Islet of Langerhans (tissue), 1 donor: ENCODE data around the gene KCNN2.
"Not testable (repeated sequence)": the region's sequence is repeated elsewhere in the genome, so short reads cannot be mapped to it uniquely, and the experiment has no call there.

Experiments
- FAIRE-seq: peaks from one replicate; lab custom pipeline; 2011; peaks lifted over from hg19 to GRCh38; lab: Jason Lieb, UNC

Gene KCNN2

GRCh38 chr5:114427204-114427603 is 65.3 kb downstream of the KCNN2 start:
- no peak for FAIRE-seq

DNA sequence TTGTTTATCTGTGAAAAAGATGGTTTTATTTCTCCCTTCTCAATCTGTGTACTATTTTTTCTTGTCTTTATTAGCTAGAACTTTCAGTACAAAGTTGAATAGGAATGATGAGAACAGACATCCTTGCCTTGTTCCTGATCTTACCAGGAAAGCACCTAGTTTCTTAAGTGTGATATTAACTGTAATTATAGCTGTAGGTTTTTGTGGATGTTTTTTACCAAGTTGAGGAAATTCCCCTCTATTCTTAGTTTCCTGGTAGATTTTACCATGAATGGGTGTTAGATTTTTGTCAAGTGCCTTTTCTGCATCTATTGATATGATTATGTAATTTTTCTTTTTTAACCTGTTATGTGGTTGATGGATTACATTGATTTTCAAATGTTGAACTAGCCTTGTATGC is 68.7 kb downstream of the KCNN2 start:
- no peak for FAIRE-seq

GRCh38 chr5:114432684-114433083 is 70.8 kb downstream of the KCNN2 start:
- not testable (repeated sequence) for FAIRE-seq

DNA sequence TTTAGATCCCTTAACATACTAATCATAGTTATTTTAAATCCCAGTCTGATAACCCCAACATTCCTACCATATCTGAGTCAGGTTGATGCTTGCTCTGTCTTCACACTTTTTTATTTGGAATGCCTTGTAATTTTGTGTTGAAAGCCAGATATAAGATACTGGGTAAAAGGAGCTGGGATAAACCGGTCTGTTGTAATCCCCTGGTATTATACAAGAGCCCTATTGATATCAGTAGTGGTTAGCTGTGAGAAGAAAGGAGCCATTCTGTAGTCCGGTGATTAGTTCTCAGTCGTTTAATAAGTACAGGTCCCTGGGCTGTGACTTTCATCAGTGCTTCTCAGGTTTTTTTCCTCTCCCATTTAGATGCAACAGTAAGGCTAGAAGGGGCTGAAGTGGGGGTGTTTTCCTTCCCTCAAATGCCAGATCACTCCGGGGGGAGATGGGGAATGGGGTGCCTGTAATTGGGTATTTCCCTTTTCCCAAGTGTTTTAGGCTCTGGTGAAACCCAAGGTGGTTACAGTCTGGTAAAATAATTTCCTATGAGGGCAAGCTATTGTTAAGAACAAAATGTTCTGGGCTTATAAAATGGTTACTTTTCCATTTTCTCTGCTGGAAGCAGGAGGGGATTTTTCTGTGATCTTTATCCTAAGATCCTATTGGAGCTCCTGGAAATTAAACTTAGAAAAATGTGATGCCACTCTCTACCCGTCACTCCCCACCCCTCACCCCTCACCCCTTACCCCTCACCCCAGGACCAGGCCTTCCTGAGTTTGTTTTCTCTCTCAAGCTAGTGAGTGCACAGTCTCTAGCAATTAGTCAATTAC is 72.7 kb downstream of the KCNN2 start:
- no peak for FAIRE-seq

GRCh38 chr5:114435220-114435481 is 73.3 kb downstream of the KCNN2 start:
- no peak for FAIRE-seq

- FAIRE-seq = no peak
These were observed 74.0 kb downstream of the KCNN2 start for GRCh38 chr5:114435885-114436299.

DNA sequence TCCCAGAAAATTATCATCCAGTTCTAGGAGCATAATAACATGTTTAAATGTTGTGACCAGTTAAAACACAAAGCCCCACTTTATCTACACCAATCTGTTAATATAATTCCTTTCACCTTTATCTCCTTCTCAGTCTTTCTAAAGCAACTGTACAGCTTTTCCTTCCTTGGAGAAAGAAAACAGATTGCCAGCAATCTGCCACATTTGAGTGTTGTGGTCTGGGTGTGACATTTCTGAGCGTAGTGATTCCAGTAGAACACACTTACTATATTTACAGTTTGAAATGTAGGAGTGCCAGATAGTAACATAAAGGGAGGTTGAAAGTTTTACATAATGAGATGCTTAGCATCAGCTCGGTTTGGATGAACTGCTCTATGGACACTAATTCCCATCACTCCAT is 76.1 kb downstream of the KCNN2 start:
- FAIRE-seq = no peak

GRCh38 chr5:114438471-114438870 is 76.6 kb downstream of the KCNN2 start:
- FAIRE-seq = no peak

- no peak for FAIRE-seq
These were observed 85.4 kb downstream of the KCNN2 start for GRCh38 chr5:114447084-114447773.

DNA sequence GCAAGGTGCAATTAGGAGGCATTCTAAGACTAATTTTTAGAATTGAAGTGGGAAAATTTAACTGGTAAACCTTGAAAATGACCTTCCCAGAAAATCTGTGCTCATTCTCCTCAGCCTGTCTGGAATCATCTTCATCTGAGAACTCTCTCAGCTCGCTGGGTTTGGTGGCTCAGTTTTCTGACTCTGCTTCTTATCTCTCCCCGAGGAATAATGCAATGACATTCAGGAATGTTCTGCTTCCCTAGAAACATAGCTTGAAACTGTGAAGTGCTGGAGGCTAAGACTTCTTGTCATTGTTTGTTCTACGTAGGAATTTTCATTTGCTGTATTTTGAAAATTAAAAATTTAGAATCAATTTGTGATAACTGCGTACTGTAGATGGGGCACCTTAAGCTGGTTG is 86.6 kb downstream of the KCNN2 start:
- no peak for FAIRE-seq

- no peak for FAIRE-seq
These were observed 88.1 kb downstream of the KCNN2 start for GRCh38 chr5:114449860-114450421.

- FAIRE-seq = no peak
These were observed 88.6 kb downstream of the KCNN2 start for GRCh38 chr5:114450437-114450836.

GRCh38 chr5:114458726-114459125 is 96.9 kb downstream of the KCNN2 start:
- no peak for FAIRE-seq

GRCh38 chr5:114467171-114467570 is 105.3 kb downstream of the KCNN2 start:
- no peak for FAIRE-seq

DNA sequence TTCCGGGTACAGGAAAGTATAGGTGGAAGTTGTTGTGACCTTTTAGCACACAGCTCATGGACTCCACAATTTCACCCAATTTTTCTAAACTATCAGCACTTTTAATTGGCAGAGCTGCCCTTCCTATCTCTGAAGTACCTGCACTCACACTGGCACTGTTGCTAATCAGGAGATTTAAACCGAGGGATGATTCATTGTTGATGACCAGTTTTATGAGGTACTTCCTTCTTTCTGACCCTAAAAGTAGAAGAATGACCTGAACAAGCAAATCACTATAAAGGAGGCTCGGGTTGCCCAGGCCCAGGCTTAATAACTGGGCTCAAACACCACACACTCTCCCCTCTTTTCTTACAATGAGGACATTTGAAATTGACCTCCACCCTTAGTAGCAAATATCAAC is 105.9 kb downstream of the KCNN2 start:
- FAIRE-seq = no peak

DNA sequence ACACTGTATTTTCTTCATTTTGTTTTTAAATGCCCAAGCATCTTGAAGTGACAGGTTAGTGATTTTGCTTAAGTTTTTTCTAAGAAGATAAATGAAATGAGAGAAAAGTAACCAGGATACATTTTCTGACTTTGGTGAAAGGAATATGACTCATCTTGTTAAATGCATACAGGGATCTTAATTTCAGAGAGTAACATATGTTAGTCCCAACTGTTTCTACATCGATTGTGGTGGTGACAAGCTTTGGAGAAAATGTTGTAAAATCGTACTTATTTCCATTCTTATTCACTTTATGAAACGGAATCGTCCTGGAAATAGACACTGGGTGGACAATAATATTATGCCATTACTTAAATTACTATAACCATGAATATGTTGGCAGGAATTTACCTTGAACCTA is 107.5 kb downstream of the KCNN2 start:
- no peak for FAIRE-seq

GRCh38 chr5:114471529-114471928 is 109.7 kb downstream of the KCNN2 start:
- FAIRE-seq = no peak

DNA sequence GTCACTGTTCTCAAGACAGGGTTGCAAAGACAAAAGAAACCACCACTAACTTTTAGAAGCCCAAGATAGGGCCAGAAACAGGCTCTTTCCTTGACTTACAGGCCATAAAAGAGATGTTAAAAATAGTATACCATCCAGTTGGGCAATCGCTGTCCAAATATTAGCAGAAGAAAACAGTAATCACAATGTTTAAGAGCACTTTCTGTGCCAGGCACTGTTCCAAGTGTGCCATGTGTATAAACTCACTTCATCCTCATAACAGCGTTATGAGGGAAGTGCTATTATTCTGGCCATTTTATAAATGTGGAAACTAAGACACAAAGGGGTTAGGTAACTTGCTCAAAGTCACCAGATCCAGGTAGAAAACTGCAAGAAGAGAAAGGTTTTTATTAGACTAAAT is 111.7 kb downstream of the KCNN2 start:
- FAIRE-seq = no peak

DNA sequence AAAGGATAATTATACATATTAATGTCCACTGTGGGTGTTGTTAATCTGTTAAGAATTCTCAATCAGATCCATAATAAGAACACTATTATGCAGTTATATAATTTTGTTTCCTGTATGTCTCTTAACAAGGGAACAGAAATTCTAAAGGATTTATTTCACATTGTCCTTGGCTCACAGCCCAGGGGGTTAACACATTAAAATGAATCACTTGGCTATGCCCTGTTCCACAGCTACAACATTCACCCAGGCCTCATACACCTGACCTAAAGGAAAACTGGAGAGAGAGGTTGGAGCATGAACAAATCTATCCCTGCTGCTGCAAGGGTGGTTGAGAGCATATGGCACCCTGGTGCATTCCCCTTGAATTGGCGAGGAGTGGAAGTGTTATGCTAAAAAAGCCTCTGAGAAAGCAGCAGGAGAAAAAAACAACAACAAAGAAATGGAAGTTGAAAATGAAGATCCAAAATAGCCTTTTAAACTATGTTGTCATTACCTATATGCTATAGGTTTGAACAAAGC is 116.0 kb downstream of the KCNN2 start:
- FAIRE-seq = no peak

DNA sequence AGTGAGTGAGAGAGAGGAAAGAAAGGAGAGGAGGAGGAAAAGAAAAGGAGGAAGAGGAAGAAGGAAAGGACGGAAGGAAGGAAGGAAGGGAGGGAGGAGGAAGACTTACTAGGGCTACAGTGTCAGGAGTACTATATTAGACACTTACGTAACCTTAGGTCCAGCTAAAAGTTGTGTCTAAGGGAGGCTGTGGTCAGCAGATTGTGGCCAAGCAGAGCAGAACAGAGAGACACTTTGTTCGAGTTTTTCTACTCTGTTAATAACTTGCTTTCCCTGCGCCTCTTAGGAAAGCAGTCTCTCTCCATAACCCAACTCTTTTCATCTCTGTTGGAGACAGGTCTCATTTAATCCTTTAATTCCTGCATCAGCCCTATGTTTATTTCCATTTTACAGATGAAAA is 138.9 kb downstream of the KCNN2 start:
- no peak for FAIRE-seq

- no peak for FAIRE-seq
These were observed 142.7 kb downstream of the KCNN2 start for GRCh38 chr5:114504560-114504959.

GRCh38 chr5:114524221-114524620 is 162.4 kb downstream of the KCNN2 start:
- no peak for FAIRE-seq

DNA sequence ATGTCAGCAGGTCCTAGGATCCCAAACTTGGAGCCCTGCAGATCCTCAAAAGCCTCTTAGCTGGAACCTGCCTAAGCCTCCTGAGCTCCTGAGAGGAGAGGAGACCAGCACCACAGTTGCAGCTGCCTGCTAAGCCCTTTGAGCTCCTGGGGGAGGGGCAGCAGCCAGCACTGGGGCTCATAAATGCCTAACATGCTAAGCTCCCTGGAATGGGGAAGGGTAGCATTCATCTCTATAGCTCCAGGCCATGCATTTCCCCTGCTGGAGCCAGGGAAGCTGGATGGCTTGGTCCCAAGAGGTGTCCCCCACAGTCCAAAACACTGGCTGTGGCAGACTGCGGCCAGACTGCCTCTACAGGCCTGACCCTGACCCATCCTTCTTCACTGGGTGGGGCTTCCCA is 182.7 kb downstream of the KCNN2 start:
- FAIRE-seq = no peak
